GM12873 (cell line): Measurements from ENCODE around the gene MAEA.

Experiments used
- TF ChIP-seq, protein P1 (sequence below): IDR thresholded peaks from 2 replicates; pipeline ENCODE4 v1.5.1; 2012; ENCODE audit warnings: low read depth, mild to moderate bottlenecking, moderate library complexity, low read length, control low read depth; ENCODE audit not compliant: insufficient read depth; ENCODE audit errors: missing control alignments

MAEA gene

GRCh38 chr4:1290165-1290977 is 680 bp downstream of the MAEA start:
- TF ChIP-seq, protein P1, sequence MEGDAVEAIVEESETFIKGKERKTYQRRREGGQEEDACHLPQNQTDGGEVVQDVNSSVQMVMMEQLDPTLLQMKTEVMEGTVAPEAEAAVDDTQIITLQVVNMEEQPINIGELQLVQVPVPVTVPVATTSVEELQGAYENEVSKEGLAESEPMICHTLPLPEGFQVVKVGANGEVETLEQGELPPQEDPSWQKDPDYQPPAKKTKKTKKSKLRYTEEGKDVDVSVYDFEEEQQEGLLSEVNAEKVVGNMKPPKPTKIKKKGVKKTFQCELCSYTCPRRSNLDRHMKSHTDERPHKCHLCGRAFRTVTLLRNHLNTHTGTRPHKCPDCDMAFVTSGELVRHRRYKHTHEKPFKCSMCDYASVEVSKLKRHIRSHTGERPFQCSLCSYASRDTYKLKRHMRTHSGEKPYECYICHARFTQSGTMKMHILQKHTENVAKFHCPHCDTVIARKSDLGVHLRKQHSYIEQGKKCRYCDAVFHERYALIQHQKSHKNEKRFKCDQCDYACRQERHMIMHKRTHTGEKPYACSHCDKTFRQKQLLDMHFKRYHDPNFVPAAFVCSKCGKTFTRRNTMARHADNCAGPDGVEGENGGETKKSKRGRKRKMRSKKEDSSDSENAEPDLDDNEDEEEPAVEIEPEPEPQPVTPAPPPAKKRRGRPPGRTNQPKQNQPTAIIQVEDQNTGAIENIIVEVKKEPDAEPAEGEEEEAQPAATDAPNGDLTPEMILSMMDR, result no peak

- TF ChIP-seq, protein P1, result no peak
Observed at GRCh38 chr4:1291091-1291490, 1.4 kb downstream of the MAEA start.

DNA sequence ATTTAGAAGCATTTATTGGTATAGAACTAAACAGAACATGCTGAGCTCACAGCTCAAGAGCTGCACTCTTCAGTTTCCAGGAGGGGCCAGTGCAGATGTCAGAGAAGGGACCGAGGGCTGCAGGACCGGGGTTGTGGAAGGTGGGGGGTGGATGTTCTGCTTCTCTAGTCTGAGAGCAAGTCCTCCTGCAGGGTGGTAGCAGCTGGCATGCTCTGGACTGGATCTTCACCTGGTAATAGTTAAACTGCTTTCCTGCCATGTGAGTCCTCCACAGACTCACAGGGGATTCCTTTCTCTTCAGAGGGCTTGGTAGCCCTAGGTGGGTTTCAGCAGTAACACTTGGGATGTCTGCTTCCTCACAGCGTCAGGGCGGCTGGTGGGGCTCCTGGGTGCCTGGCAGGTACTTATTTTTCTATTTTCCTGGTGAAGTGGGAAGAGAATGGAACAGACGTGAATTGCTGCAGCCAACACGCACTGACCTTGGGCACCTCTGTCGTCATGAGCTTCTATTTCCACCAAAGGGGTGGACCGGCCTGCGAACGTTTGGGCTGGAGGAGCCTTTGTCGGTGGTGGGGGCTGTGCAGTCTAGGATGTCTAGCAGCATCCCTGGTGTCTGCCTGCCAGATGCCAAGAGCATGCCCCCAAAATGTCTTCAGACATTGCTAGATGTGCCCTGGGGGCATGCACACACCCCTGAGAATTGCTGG is 2.5 kb downstream of the MAEA start:
- TF ChIP-seq, protein P1, result no peak

GRCh38 chr4:1293531-1293941 is 3.8 kb downstream of the MAEA start:
- TF ChIP-seq, protein P1, result no peak

DNA sequence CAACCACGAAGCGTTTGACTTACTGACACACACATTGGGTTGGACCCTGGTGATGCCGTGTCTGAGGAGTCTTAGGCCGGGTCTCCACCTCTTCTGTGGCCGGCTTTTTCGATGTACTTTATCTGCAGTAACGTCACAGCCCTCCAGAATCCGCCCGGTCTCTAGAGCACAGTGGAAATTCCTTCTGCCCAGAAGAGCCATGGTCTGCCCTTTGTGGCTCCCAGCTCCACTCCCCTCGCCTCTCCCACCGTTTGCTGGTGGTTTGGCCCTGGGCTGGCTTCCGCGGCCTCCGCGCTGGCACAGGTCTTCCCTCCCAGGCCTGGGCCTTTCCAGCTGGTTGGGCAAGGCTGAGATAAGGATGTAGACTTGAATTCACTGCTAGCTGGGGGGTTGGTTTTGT is 4.3 kb downstream of the MAEA start:
- TF ChIP-seq, protein P1, result no peak

- TF ChIP-seq, protein P1, result no peak
Observed at GRCh38 chr4:1294424-1294823, 4.7 kb downstream of the MAEA start.

DNA sequence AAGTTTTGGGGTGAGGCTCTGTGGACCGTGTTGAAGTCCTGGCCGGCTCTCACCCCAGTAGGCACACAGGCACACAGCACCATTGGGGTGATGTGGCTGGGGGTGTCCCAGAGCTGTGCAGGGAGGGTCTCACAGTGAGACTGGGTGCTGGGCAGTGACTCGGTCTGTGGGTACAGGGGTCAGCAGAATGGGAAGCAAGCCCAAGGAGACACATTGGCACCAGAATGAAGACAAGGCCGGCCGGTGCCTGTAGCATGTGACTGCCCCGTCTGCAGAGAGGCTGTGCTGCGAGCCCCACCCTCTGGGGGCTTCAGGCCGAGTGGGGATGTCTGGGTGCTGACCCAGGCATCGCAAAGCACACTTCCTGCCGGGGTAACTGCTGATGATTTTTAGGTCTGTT is 5.2 kb downstream of the MAEA start:
- TF ChIP-seq, protein P1, result no peak
